HG03103 (cell line): Measurements from ENCODE around the gene MED9.

ENCODE experiments used
- ATAC-seq: cut with Tn5 transposase; IDR thresholded peaks from one replicate; pipeline ENCODE4 v1.9.1; 2021; ENCODE audit warnings: low read depth; ENCODE audit not compliant: unreplicated experiment

MED9 gene

GRCh38 chr17:17513626-17514025 is 36.8 kb downstream of the MED9 start:
- ATAC-seq = no peak

- ATAC-seq = no peak
Observed at GRCh38 chr17:17514361-17514992, 37.7 kb downstream of the MED9 start.

- ATAC-seq = no peak
Observed at GRCh38 chr17:17514993-17515933, 38.5 kb downstream of the MED9 start.

GRCh38 chr17:17515934-17516930 is 39.4 kb downstream of the MED9 start:
- no peak for ATAC-seq

DNA sequence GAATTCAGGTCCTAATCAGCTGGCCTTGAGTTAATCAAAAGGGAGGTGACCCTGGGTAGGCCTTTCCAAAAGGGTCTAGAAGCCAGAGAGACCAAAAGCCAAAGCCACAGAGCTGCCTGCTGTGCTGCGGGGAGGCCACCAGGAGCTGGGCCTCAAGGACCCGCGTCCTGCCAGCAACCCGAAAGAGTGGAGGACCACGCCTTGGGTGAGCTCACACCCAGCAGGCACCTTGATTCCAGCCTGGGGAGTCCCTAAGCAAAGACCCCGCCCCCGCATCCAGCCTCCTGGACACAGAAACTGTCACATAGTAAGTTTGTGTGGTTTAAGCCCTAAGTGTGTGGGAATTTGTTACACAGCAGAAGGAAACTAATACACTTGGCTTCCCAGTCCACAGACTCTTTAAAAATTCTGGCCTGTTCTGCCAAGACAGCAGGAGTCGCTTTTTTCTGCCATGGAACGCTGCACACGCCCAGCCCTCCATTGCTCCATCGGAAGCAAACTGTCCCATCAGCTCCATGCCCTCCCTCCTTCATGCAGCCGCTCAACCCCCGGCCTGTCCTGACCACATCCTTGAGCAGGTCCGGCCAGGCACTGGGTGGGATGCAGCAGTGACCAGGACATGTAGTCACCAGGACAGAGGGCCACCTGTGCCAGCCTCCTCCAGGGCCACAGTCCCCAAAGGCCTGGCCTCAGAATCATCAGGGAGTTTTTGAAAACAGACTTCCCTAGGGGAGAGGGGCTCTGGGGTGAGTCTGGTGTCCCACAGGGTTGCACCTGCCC is 40.3 kb downstream of the MED9 start:
- ATAC-seq = no peak

DNA sequence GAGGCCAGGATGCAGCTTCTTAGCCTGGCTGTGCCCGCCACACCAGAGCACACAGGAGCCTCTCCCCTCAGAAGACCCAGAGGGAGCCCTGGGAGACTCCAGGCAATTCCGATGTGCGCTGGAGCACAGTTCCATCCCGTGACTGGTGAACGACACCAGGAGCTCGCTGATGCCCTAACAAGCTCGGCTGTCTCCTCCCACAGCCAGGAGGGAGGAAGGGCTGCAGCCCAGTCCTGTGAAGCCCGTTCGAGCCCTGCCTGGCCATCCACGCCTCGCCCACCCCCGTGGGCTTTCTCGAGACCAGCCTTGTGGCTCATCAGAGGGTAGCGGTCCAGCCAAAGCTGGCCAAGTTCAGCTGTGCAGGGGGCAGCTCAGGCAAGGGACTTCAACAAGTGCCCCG is 41.2 kb downstream of the MED9 start:
- no peak for ATAC-seq

DNA sequence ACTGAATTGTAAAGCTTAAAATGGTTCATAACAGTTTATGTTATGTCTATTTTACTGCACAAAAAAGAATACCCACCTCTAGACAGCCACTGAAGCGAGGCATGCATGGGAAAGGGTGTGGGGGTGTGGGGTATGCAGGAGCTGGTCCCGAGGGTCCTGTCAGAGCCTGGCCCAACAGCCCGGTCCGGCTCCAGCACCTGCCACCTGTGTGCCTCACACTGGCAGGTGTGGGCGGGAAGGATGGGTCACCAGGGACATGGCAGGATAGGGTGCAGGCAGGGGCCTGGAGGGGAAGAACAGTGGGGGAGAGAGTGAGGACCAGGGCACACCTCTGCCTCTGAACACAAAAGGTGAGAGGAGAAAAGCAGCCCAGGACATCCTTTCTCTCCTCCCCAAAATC is 42.2 kb downstream of the MED9 start:
- no peak for ATAC-seq

- no peak for ATAC-seq
Observed at GRCh38 chr17:17519886-17520285, 43.1 kb downstream of the MED9 start.

DNA sequence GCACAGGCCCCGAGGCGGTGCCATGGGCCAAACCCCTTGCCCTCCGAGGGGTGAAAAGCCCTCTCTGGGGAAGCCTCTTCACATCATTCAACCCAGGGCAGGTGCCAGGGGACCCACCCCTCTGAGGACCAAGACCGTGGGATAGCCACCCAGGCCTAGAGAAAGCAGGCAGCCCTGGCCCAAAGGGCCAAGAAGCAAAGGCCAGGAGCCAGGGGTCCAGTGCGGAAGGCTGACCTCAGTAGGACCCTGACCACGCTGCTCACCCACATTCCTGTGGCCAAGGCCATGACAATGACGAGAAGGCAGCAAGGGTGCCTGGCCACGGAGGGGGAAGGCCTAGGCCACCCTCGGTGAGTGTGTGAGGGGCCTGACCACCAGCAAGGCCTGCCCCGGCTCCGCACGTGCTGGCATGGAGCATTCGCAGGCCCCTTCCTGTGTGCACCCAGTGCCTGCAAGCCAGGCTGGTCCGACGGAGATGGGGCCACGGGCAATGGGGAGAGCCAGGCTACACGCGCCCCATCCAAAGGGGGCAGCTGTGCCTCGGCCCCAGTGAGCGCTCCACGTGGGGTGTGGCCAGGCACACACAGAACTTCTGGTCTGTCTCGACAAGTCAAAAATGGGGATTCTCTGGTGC is 43.9 kb downstream of the MED9 start:
- no peak for ATAC-seq

DNA sequence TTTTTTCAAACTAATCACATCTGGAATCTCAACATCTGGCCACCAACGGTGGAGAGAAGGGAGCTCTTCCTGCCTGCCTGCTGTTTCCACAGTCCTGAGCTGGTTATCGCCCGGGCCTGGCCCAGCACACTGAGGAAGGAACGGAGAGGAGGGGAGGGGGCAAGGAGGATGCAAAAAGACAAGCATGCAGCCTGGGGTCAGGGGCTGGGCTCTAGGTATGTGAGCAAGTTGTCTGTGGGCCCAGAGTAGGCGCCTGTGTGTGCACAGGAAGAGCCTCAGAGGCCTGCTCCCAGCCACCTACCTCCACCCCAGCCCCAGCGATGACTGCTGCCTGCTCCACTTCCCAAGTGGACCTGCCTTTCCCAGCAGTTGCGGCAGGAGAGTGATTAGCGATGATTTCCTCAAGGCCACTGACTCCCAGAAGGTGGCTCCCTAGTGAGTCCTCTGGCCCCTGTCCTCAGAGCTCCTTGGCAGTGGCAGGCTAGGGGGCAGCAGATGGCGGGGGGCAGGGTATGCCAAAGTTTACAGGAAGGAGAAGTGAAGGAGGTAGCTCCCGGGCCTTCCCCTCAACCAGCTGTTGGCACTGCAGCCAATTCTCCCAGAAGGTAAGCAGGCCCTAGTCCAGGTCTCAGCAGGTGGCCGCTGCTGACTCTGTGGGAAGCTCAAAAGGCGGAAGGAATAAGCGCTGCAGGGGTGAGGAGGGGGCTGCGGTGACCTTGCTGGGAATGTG is 46.4 kb downstream of the MED9 start:
- no peak for ATAC-seq

- no peak for ATAC-seq
Observed at GRCh38 chr17:17523731-17524490, 47.1 kb downstream of the MED9 start.

GRCh38 chr17:17525311-17525710 is 48.5 kb downstream of the MED9 start:
- no peak for ATAC-seq

DNA sequence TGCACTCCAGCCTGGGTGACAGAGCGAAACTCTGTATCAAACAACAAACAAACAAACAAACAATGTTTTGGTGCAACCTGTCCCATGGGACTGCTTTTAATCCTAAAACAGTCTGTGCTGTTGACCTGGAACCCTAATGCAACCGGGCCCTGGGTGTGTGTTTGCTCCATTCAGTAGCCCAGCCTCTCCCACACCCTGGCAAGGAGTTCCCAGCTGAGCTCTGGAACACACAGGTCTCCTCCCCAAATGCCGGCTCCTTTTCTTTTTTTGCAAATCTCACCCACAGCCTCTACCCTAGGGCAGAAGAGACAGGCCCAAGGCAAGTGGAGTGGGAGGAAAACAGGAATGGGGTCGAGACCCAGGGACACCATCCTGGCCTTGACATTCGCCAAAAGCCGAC is 49.2 kb downstream of the MED9 start:
- no peak for ATAC-seq

GRCh38 chr17:17526369-17526768 is 49.6 kb downstream of the MED9 start:
- no peak for ATAC-seq

- ATAC-seq = no peak
Observed at GRCh38 chr17:17527534-17527933, 50.7 kb downstream of the MED9 start.

GRCh38 chr17:17527956-17528500 is 51.2 kb downstream of the MED9 start:
- ATAC-seq = no peak

GRCh38 chr17:17528696-17529652 is 52.2 kb downstream of the MED9 start:
- no peak for ATAC-seq
